Activated CD4-positive, alpha-beta T cell treated with anti-CD3 and anti-CD28 coated beads, Interleukin-2, amount 50 U/mL, for 4 hours (primary cell): ENCODE data around the gene ADK.

ENCODE experiments used
- DNase-seq, 2 experiments: peaks; one replicate each; pipeline ENCODE4 v3.0.0-alpha.2; 2020

Gene ADK

DNA sequence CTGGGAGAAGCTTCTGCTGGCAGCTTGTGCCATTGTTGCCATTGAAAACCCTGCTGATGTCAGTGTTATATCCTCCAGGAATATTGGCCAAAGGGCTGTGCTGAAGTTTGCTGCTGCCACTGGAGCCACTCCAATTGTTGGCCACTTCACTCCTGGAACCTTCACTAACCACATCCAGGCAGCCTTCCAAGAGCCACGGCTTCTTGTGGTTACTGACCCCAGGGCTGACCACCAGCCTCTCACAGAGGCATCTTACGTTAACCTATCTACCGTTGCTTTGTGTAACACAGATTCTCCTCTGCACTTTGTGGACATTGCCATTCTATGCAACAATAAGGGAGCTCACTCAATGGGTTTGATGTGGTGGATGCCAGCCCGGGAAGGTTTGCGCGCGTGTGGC is 220.7 kb downstream of the ADK start:
- no peak for DNase-seq

DNA sequence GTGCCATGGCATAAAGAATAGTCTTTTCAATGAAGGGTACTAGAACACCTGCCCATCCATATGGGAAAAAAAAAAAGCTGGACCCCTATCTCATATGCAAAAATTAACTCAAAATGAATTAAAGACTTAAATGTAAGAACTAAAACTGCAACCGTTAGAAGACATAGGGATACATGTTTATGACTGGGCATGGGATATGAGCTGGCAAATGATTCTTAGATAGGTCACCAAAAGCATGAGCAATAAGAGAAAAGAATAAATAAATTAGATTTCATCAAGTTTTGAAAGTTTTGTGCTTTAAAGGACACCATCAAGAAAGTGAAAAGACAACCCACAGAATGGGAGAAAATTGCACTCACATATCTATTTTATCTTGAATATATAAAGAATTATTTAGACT is 222.0 kb downstream of the ADK start:
- no peak for DNase-seq

DNA sequence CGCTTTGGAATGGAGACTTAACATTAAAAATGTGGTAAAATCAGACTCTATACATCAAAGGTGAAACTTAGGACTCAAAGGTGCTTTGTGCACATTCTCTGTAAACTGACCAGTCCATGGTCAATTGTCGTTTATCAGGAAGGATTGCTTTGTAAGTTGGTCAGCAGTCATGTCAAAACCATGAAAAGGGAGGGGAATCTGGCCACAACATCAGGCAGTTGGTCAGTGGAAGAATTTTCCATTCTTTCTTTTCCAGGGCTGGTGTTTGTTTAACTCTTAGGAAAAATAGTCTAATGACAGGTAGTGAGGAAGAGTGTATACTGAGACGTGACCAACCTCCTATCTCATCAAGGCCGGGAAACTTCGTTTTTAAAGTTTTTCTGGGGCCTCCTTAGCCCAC is 226.5 kb downstream of the ADK start:
- no peak for DNase-seq

DNA sequence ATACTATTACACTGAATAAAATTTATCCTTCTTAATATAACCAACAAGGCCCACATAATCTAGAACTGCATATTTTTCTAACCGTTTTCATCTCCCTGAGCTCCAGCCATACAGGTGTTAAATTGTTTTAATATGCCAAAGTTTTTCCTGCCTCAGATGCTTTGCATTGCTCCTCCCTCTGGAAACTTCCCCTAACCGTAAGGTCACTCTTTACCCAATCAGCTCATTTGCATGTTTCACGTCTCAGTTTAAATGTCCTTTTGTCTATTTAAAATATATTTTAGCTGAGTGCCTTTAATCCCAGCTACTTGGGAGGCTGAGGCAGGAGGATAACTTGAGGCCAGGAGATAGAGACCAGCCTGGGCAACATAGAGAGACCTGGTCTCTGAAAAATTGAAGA is 228.5 kb downstream of the ADK start:
- no peak for DNase-seq

DNA sequence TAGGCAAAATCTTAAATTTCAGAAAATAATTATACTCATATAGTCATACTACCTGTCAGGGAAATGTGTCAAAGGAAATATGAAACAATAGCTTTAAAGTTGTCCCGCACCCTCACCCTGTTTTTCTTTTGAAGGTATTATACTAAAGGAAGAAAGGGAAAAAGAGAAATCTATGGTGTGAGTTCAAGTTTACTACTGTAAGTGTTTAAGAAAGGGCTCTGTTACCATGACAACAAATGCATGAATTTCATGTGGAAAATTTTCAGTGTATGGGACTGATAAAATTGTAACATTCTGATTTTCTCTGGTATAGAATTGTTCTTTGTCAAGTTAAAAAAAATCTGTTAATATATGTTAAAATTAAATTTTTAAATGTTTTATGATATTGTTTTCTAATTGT is 229.8 kb downstream of the ADK start:
- DNase-seq = no peak

DNA sequence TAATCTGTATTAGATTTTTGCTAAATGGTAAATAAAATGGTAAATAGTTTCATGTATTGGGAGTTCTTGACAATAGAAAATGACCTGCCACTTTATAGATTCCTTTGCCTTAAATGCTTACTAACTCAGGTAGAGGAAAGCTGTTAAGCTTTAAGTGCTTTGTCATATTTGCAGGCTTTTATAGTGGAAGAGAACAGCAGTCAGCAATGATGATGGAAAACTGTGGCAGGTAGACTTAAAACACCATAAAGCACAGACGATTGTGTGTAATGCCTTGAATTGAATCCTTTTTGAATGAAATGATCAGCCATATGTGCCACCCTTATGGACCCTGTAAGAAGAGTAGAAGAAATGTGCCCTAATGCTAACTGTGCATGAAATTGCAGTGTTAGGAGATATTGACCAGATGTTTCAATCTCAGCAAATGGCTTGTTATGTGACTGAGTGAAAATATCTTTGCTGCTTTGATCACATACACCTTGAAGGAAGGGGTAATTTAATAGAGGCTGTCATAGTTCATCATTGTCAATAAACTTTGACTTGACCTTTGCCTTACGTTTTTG is 230.4 kb downstream of the ADK start:
- no peak for DNase-seq

DNA sequence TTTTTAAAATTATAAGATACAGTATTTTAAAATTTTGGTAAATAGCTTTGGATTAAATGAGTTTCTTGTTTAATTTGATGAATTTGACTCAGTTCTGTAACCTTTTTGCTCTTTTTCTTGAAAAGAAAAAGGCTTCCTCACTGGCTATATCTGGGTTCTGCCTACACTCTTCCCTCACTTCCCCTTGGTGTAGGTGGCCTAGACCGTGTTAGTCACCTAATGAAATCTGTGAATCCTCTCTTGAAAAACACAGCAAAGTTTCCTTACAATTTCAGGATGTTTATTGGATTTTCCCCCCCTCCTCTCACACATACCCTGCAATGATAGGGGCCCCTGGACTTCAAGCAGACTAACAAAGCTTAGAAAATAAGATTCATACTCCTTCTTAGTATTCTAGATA is 231.6 kb downstream of the ADK start:
- no peak for DNase-seq

DNA sequence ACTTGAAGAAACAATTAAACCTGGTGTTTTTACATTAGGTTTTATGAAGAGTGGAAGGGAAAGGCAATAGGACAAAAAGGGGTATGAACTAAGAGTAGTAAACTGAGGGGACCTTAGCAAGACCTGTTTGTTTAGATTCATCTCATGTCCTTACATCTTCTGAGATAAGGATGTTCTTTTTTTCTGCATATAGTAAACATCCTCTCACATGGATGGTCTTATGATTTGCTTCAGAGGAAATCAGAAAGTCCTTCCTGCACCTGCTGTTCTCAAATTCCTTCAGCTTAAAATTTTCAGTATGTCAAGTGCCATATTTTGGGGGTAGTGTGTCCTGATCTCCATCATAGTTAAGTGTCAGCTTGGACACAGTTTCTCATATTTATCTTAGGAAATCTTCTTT is 232.6 kb downstream of the ADK start:
- DNase-seq = no peak

DNA sequence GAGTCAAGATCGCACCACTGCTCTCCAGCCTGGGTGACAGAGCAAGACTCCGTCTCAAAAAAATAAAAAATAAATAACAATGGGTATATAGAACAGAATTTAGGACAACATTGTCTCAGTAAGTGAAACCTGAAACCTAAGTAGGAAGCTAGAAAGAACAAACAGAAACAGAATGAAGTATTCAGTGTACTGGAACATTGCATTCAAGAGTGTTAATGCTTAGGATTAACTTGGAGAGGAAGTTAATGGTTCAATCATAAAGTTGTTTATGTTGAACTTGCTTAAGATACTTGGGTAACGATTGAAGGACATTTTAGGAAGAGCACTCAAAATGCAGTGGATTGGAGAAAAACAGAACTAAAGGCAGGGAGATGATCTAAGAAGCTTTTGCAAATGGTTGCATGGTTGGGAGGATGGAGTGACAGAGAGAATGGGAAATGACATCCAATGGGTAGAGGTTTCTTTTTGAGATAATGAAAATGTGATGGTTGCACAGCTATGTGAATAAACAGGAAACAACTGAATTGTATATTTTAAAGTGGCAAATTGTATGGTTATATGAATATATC is 233.7 kb downstream of the ADK start:
- no peak for DNase-seq

DNA sequence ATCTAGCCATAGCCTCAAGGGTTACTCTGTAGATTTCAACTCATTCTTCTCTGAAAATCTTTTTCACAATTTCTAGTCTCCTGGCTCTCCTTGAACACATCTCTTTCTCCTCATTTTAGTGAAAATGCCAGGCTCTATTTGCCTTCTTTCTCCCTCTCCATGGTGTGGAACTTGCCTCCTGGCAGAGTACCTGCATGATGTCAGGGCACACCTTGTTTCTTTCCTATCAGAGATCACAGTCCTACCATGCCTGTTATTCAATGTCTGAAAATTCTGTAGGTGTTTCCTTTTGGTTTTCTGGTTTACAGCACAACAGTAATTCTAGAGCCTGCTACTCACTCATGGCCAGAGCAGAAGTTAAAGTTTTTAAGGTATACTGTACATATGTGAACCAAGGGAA is 237.8 kb downstream of the ADK start:
- DNase-seq = no peak

DNA sequence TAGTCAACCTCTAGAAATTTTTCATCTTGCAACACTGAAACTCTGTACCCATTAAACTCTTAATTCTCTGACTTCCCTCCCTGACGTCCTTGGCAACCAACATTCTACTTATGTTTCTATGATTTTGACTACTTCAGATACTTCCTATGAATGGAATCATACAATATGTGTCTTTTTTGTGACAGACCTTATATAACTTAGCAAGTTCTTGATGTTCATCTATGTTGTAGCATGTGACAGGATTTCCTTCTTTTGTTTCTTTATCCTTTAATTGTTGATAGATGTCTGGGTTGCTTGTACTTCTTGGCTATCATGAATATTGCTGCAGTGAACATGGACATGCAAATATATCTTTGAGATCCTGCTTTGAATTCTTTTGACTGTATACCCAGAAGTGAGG is 240.8 kb downstream of the ADK start:
- DNase-seq = no peak

DNA sequence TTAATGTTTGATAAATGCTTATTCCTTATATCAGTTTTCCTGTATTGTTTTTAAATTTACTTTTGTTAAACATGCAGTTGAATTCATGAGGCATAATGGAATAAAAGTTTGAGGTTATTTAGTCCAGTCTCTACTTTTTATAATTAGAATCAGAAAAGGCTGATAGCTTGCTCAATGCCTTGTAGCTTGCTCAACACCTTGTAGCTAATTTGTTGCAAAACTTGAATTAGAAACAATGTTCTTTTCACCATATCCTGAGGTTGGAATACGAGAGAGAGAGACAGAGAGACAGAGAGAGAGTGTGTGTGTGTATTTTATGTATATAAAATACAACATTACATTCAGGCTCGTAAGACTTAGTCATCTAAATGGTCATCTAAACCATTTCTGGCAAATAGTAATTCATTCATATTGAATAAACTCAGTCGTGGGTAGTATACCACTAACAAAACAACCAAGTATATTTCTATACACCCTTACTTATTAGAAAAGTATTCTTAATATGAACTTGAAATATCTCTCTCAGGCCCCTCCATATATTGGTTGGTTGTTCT is 243.5 kb downstream of the ADK start:
- DNase-seq = no peak

DNA sequence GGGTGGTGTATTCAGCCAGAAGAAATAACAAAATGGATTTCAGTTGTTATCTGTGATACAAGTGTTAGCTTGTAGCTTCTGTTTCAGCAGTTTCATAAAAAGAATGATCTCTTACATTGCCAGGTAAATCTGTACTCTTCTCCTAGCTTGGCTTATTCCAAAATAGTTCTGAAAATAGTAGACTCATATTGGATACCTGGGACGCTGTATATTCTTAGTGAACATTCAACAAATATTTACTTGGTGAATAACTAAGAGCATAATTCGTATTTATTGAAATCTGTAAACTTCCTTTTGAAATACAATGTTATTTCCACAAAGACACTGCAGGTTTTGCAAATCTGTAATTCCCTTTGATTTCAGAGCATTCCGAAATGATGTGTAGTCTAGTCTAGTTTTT is 249.2 kb downstream of the ADK start:
- no peak for DNase-seq

DNA sequence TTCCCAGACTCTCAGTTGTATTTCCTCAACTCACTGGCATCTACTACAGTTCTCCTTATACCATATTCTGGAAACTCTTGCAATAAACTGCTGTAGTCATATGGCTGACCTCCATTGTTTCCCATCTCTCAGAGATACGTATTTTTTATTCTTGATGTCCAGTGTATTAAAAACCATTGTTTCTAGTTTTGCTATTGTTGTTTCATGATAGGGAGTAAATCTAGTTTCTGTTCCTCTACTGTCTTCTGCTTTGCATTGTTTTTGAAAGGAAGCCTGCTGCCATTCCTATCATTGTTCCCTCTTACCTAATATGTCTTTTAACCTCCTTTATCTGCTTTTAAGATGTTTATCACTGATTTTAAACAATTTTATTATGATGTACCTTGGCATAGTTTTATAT is 255.0 kb downstream of the ADK start:
- no peak for DNase-seq

DNA sequence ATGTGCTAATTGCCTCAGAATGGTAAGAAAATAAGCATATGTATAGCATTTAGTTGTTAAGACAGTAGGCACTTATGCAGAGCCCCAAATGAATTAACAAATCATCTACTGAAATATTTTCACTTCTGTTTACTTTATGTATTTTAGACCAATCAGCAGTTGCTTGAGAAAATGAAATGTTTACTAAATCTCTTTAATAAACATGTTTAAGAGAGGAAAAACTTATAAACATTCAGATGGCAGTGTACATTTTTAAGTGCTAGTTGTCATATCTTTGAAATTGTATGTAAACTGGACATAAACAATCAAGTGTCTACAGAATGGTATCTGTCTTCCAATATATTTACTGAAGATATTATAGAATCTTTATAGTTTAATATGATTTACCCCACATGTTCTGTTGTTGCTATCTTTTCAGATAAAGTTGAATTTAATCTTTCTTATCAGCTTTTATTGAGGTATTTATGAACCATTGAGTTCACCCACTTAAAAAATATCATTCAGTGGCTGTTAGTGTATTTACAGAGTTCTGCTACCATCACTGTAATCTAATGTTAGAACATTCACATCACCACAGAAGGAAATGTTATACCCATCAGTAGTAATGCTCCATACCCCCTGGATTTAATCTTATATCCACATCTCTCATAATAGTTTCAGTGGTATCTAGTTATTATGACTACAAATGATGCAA is 264.3 kb downstream of the ADK start:
- no peak for DNase-seq

DNA sequence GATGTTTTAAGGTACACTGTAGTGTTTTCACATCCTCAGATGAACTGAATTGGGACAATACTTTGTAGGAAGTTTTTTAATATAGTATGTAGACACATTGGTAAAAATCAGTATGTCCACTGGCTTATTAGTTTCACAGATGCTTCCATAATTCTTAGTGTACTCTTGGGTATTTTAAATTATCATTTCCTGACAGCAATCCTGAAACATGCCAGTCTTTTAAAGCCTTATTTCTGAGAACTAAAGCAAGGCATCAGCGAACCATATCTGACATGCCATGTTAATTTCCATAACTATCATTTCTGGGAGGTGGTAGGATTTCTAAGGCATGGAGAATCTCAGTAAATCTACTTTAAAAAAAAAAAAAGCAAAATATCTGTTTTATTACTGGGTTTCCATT is 266.4 kb downstream of the ADK start:
- DNase-seq = no peak

DNA sequence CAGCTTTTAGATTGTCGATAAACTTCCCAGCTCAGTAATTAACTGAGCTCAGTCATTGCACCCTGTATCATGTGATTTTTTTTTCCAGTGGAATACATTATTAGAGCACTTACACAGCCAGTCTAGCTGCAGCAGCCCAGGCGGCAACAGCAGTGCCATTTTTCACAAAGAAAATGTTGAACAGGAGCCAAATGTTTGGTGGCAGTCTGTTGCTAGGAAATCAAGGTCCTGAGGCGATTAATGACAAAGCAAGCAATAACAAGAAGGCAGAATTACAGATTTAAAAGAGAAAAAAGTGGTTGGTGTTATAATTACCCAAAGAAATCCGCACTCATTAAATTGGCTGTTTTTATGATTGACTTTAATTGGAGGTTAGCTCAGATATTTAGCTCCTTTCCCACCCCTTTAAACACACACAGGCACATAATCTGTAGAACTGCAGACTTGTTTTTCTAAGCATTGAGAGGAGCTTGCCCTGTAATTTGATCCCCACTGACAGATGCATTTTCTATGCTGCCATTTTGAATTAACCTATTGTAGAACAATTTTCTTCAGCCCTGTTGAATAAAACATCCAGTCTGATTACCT is 267.4 kb downstream of the ADK start:
- no peak for DNase-seq

DNA sequence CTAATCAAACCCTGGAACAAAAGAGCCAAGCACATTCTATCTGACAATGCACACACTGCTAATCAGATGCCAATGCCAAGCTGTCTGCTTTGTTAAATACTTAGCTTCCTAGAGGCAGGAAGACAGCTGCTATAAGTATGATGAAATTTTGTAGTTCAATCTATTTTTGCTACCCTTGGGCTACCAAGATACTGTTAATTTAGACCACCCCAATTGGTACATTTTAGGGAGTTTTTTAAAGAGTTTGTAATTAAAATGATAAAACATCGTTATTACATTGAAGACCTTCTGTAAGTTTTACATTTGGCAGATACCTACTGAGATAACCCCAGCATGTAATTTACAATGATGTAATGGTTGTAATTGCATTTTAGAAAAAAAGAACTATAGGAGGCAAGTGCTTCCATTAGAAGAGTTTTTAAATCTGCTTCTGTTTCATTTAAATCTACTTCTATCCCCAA is 268.5 kb downstream of the ADK start:
- no peak for DNase-seq

DNA sequence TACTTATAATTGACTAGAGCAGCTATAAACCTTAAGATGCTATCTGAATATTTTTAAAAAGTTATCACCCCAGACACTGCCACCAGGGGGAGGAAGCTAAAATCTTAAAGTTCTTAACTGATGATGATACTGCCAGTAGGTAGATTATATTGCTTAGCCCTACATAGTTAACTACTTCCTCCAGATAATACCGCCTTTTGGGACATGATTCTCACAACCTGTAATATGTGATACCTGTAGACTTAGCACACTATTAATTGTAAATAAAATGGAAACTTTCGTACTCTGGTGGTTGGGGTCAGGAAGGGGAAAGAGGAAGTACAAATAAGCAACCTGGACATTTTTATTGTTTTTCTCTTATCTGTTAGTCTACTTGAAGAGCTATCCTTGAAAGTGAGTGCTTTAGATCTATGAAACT is 268.9 kb downstream of the ADK start:
- peak; percentile 3 to 18 for DNase-seq

DNA sequence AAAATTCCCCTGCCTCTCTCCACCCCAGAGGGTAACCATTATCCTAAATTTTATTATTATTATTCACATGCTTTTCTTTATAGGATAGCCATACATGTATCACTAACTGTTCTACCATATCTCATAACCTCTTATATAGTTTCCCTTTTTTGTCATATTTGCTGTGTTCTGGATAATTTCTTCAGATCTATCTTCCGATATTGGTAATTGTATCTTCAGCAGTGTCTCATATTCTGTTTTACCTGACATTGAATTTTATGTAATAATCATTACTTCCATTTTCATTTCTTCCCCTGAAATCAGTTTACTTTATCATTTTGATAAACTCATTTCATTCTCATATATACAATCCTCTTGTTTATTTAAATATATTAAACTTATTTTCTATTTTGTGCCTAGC is 273.5 kb downstream of the ADK start:
- DNase-seq = no peak

DNA sequence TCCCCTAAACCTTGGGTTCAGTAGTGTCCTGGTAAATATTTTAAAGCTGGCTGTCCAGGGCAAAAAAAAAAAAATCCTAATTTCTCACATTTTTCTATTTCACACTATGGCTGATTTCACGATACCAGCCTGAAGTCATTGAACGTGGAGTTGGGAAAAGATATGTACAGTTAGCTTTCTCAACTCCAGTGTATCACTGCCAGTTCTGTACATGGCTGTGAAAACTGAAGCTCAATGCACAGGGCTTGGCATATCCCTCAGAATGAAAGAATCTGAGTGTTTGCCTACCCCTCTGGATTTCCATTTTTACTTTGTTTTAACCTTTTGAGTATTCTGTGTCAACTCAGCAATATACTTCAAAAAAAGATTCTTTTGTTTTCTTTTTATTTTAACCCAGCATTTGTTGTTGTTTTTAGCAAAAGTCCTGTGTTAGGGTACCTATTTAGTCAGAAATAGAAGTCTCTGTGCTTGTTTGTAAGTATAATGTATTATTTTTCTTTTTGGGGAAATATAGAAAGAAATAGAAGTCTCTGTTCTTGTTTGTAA is 274.5 kb downstream of the ADK start:
- DNase-seq = no peak

DNA sequence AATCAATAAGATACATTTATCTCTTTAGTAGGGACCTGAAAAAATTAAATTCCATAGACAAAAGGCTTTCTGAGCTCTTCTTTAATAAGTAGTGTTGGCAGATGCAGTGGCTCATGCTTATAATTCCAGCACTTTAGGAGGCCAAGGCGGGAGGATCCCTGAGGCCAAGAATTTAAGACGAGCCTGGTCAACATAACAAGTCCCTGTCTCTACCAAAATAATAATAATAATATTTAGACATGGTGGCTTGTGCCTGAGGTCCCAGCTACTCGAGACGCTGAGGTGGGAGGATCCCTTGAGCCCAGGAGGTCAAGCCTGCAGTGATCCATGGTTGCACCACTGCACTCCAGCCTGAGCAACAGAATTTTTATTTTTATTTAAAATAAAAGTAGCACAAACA is 280.8 kb downstream of the ADK start:
- DNase-seq = no peak

DNA sequence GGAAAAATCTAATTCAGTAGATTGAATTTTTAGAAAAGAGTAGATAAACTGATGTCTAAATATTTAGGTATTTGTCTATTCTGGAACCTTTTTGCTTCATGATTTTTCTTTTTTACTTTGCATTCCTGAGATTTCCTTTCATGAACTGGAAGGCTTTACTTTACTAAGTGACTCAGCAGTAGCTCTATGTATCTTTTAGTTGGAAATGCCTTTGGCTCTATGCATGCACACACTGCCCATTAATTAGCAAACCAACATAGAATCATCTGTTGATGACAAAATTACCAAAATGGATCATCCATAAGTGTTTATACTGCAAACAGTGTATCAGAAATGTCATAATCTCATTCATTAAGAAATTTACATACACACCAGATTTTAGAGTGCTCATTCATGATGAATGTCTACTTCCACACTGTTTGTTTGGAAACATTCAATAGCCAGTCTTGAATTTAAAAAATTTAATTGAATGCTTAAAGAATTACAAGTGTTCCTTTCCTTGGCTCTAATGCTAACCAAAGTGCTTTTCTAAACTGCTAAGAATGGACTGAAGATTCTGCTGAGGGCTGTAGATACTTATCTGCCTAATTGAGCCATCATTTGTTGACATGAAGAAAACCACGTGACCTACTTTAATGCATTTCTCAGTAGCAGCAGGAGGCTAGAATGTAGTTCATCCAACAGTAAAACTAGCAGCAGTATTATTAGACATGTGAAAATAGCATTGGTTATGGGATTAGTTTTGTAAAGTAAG is 282.0 kb downstream of the ADK start:
- no peak for DNase-seq
